Activated CD4-positive, alpha-beta T cell treated with anti-CD3 and anti-CD28 coated beads, Interleukin-10, Interleukin-2, amounts not matched to agents 100 ng/mL and 50 ng/mL, durations not matched to agents 16 hours and 8 hours (primary cell): ENCODE data around the gene CACNB4.

Experiments used
- DNase-seq: peaks from one replicate; pipeline ENCODE4 v3.0.0-alpha.2; 2020

Gene CACNB4

GRCh38 chr2:152086231-152086630, 12.6 kb downstream of the CACNB4 start:
- no peak for DNase-seq

- DNase-seq, result no peak
These were observed 14.8 kb downstream of the CACNB4 start for GRCh38 chr2:152084076-152084475.

- DNase-seq, result no peak
These were observed 15.5 kb downstream of the CACNB4 start for GRCh38 chr2:152083202-152083875.

GRCh38 chr2:152078662-152079061, 20.2 kb downstream of the CACNB4 start:
- DNase-seq, result no peak

GRCh38 chr2:152078023-152078422, 20.8 kb downstream of the CACNB4 start:
- DNase-seq, result no peak

GRCh38 chr2:152075461-152076050, 23.3 kb downstream of the CACNB4 start:
- no peak for DNase-seq

GRCh38 chr2:152072011-152072410, 26.8 kb downstream of the CACNB4 start:
- no peak for DNase-seq

GRCh38 chr2:152071518-152071917, 27.3 kb downstream of the CACNB4 start:
- DNase-seq, result no peak

GRCh38 chr2:152071092-152071491, 27.8 kb downstream of the CACNB4 start:
- DNase-seq, result no peak

- DNase-seq, result no peak
These were observed 30.6 kb downstream of the CACNB4 start for GRCh38 chr2:152068226-152068625.

- no peak for DNase-seq
These were observed 31.0 kb downstream of the CACNB4 start for GRCh38 chr2:152067823-152068222.

- DNase-seq, result no peak
These were observed 32.9 kb downstream of the CACNB4 start for GRCh38 chr2:152065945-152066344.

GRCh38 chr2:152064001-152064400, 34.8 kb downstream of the CACNB4 start:
- no peak for DNase-seq

GRCh38 chr2:152063325-152063924, 35.4 kb downstream of the CACNB4 start:
- DNase-seq, result no peak

GRCh38 chr2:152062125-152063091, 36.4 kb downstream of the CACNB4 start:
- no peak for DNase-seq

GRCh38 chr2:152061383-152061782, 37.5 kb downstream of the CACNB4 start:
- DNase-seq, result no peak

- DNase-seq, result no peak
These were observed 40.2 kb downstream of the CACNB4 start for GRCh38 chr2:152058655-152059054.

- DNase-seq, result no peak
These were observed 42.4 kb downstream of the CACNB4 start for GRCh38 chr2:152056418-152056817.

GRCh38 chr2:152055366-152056108, 43.3 kb downstream of the CACNB4 start:
- no peak for DNase-seq

GRCh38 chr2:152054593-152054992, 44.3 kb downstream of the CACNB4 start:
- DNase-seq, result no peak

GRCh38 chr2:152051436-152051835, 47.4 kb downstream of the CACNB4 start:
- DNase-seq, result no peak

GRCh38 chr2:152050915-152051314, 47.9 kb downstream of the CACNB4 start:
- DNase-seq, result no peak

- no peak for DNase-seq
These were observed 48.5 kb downstream of the CACNB4 start for GRCh38 chr2:152050341-152050740.
